ENCODE results near the gene HECA.
"Not testable (repeated sequence)": the region's sequence is repeated elsewhere in the genome, so short reads cannot be mapped to it uniquely, and the experiment has no call there.

The HECA gene

GRCh38 chr6:139134817-139135577 lies at the start of gene HECA:
TSS of gene HECA (plus strand) at chr6:139135080. CDS start at chr6:139135397, 317 bp downstream.
- DNase-seq (ENCODE audit: low spot score) = peak; percentile 96

- DNase-seq (ENCODE audit: low spot score) = no peak
These were observed 43.1 kb upstream of the HECA start for GRCh38 chr6:139091826-139092225.

- no peak for DNase-seq (ENCODE audit: low spot score)
These were observed 34.9 kb upstream of the HECA start for GRCh38 chr6:139099984-139100383.

GRCh38 chr6:139107051-139107450 lies 27.8 kb upstream of the HECA start:
- DNase-seq (ENCODE audit: low spot score) = no peak

- DNase-seq (ENCODE audit: low spot score) = no peak
These were observed 26.5 kb upstream of the HECA start for GRCh38 chr6:139108378-139108777.

GRCh38 chr6:139109558-139109957 lies 25.3 kb upstream of the HECA start:
- no peak for DNase-seq (ENCODE audit: low spot score)

- DNase-seq (ENCODE audit: low spot score) = no peak
These were observed 22.7 kb upstream of the HECA start for GRCh38 chr6:139112146-139112545.

- no peak for DNase-seq (ENCODE audit: low spot score)
These were observed 22.3 kb upstream of the HECA start for GRCh38 chr6:139112561-139112960.

- DNase-seq (ENCODE audit: low spot score) = no peak
These were observed 20.1 kb upstream of the HECA start for GRCh38 chr6:139114746-139115145.

- DNase-seq (ENCODE audit: low spot score) = no peak
These were observed 18.7 kb upstream of the HECA start for GRCh38 chr6:139115989-139116758.

- no peak for DNase-seq (ENCODE audit: low spot score)
These were observed 17.1 kb upstream of the HECA start for GRCh38 chr6:139117734-139118133.

- DNase-seq (ENCODE audit: low spot score) = no peak
These were observed 15.3 kb upstream of the HECA start for GRCh38 chr6:139119552-139119951.

- not testable (repeated sequence) for DNase-seq (ENCODE audit: low spot score)
These were observed 12.1 kb upstream of the HECA start for GRCh38 chr6:139122823-139123222.

GRCh38 chr6:139124887-139125672 lies 9.8 kb upstream of the HECA start:
- peak; percentile 48 for DNase-seq (ENCODE audit: low spot score)

GRCh38 chr6:139126255-139126654 lies 8.6 kb upstream of the HECA start:
- DNase-seq (ENCODE audit: low spot score) = no peak

- DNase-seq (ENCODE audit: low spot score) = no peak
These were observed 7.9 kb upstream of the HECA start for GRCh38 chr6:139126931-139127330.

GRCh38 chr6:139129284-139129683 lies 5.6 kb upstream of the HECA start:
- no peak for DNase-seq (ENCODE audit: low spot score)

GRCh38 chr6:139131736-139132280 lies 3.1 kb upstream of the HECA start:
- DNase-seq (ENCODE audit: low spot score) = no peak

- no peak for DNase-seq (ENCODE audit: low spot score)
These were observed 1.4 kb upstream of the HECA start for GRCh38 chr6:139133262-139134063.

- DNase-seq (ENCODE audit: low spot score) = no peak
These were observed 850 bp upstream of the HECA start for GRCh38 chr6:139134064-139134395.
